ENCODE data around the gene TRMT61A. TPM values are rescaled to one million over a fixed set of nuclear protein-coding genes. Genes with fewer than 3 reads are reported as not detected.
A peak's percentile ranks its signal among the peaks of the same experiment; 100 is the strongest.

Gene TRMT61A
- total RNA-seq, 2 experiments from 2014 or later = 20.6 to 22.1 TPM

GRCh38 chr14:103534576-103535061, 5.6 kb downstream of the TRMT61A start:
- no peak for DNase-seq
- no peaks in the 10 kb centered on the region for H3K9me3 Mint-ChIP-seq
- peaks cover 12% of the 10 kb centered on the region for H3K36me3 Mint-ChIP-seq
- H3K4me1 Mint-ChIP-seq = peaks cover 16% of the 10 kb centered on the region
- H3K27ac Mint-ChIP-seq = no peak overlapping the region
- H3K4me3 Mint-ChIP-seq = no peak overlapping the region
- H3K27me3 Mint-ChIP-seq = no peaks in the 10 kb centered on the region

- no peak for DNase-seq
- no peaks in the 10 kb centered on the region for H3K9me3 Mint-ChIP-seq
- H3K4me3 Mint-ChIP-seq = no peak overlapping the region
- peaks cover 10% of the 10 kb centered on the region for H3K4me1 Mint-ChIP-seq
- H3K27me3 Mint-ChIP-seq = peaks cover 3% of the 10 kb centered on the region
- peaks cover 9% of the 10 kb centered on the region for H3K36me3 Mint-ChIP-seq
- H3K27ac Mint-ChIP-seq = no peak overlapping the region
These were observed 6.3 kb downstream of the TRMT61A start for GRCh38 chr14:103535081-103535890.

- Mint-ChIP-seq H3K27ac (no peak overlapping the region), H3K4me3 (no peak overlapping the region), H3K27me3 (peaks cover 5% of the 10 kb centered on the region), H3K36me3 (peaks cover 4% of the 10 kb centered on the region), H3K9me3 (no peaks in the 10 kb centered on the region), H3K4me1 (peaks cover 3% of the 10 kb centered on the region)
- no peak for DNase-seq
These were observed 7.0 kb downstream of the TRMT61A start for GRCh38 chr14:103535891-103536565.

GRCh38 chr14:103536693-103537092, 7.7 kb downstream of the TRMT61A start:
- H3K27me3 Mint-ChIP-seq = peaks cover 5% of the 10 kb centered on the region
- no peaks in the 10 kb centered on the region for H3K9me3 Mint-ChIP-seq
- H3K4me1 Mint-ChIP-seq = no peaks in the 10 kb centered on the region
- DNase-seq = no peak
- H3K27ac Mint-ChIP-seq = no peak overlapping the region
- peaks cover under 1% of the 10 kb centered on the region for H3K36me3 Mint-ChIP-seq
- no peak overlapping the region for H3K4me3 Mint-ChIP-seq

GRCh38 chr14:103537175-103537990, 8.4 kb downstream of the TRMT61A start:
- no peaks in the 10 kb centered on the region for H3K9me3 Mint-ChIP-seq
- H3K27me3 Mint-ChIP-seq = peaks cover 5% of the 10 kb centered on the region
- no peaks in the 10 kb centered on the region for H3K4me1 Mint-ChIP-seq
- DNase-seq = no peak
- H3K4me3 Mint-ChIP-seq = no peak overlapping the region
- no peak overlapping the region for H3K27ac Mint-ChIP-seq
- H3K36me3 Mint-ChIP-seq = no peaks in the 10 kb centered on the region

GRCh38 chr14:103538291-103539055, 9.5 kb downstream of the TRMT61A start:
- DNase-seq = no peak
- Mint-ChIP-seq H3K4me1 (no peaks in the 10 kb centered on the region), H3K36me3 (no peaks in the 10 kb centered on the region), H3K27me3 (peaks cover 5% of the 10 kb centered on the region), H3K9me3 (no peaks in the 10 kb centered on the region), H3K4me3 (no peak overlapping the region), H3K27ac (no peak overlapping the region)

GRCh38 chr14:103539056-103539825, 10.2 kb downstream of the TRMT61A start:
- peaks cover 5% of the 10 kb centered on the region for H3K27me3 Mint-ChIP-seq
- H3K27ac Mint-ChIP-seq = peak overlapping the region; percentile 62
- no peaks in the 10 kb centered on the region for H3K4me1 Mint-ChIP-seq
- H3K4me3 Mint-ChIP-seq = no peak overlapping the region
- no peak for DNase-seq
- no peaks in the 10 kb centered on the region for H3K9me3 Mint-ChIP-seq
- H3K36me3 Mint-ChIP-seq = no peaks in the 10 kb centered on the region

GRCh38 chr14:103540821-103541708, 12.1 kb downstream of the TRMT61A start:
- Mint-ChIP-seq H3K4me1 (no peaks in the 10 kb centered on the region), H3K27me3 (peaks cover 5% of the 10 kb centered on the region), H3K4me3 (no peak overlapping the region), H3K36me3 (no peaks in the 10 kb centered on the region), H3K9me3 (no peaks in the 10 kb centered on the region), H3K27ac (no peak overlapping the region)
- DNase-seq = no peak

- Mint-ChIP-seq H3K4me1 (no peaks in the 10 kb centered on the region), H3K27me3 (peaks cover 5% of the 10 kb centered on the region), H3K27ac (no peak overlapping the region), H3K4me3 (no peak overlapping the region), H3K36me3 (no peaks in the 10 kb centered on the region), H3K9me3 (no peaks in the 10 kb centered on the region)
- DNase-seq = no peak
These were observed 13.0 kb downstream of the TRMT61A start for GRCh38 chr14:103541709-103542604.

GRCh38 chr14:103542605-103543088, 13.7 kb downstream of the TRMT61A start:
- H3K36me3 Mint-ChIP-seq = no peaks in the 10 kb centered on the region
- DNase-seq = no peak
- H3K4me1 Mint-ChIP-seq = no peaks in the 10 kb centered on the region
- H3K4me3 Mint-ChIP-seq = no peak overlapping the region
- no peaks in the 10 kb centered on the region for H3K9me3 Mint-ChIP-seq
- no peak overlapping the region for H3K27ac Mint-ChIP-seq
- H3K27me3 Mint-ChIP-seq = peaks cover 5% of the 10 kb centered on the region

GRCh38 chr14:103543140-103543539, 14.1 kb downstream of the TRMT61A start:
- Mint-ChIP-seq H3K9me3 (no peaks in the 10 kb centered on the region), H3K4me1 (no peaks in the 10 kb centered on the region), H3K27me3 (peaks cover 5% of the 10 kb centered on the region), H3K4me3 (no peak overlapping the region), H3K27ac (no peak overlapping the region), H3K36me3 (no peaks in the 10 kb centered on the region)
- no peak for DNase-seq

GRCh38 chr14:103543721-103544387, 14.9 kb downstream of the TRMT61A start:
- no peak overlapping the region for H3K4me3 Mint-ChIP-seq
- no peaks in the 10 kb centered on the region for H3K9me3 Mint-ChIP-seq
- H3K27me3 Mint-ChIP-seq = peaks cover 5% of the 10 kb centered on the region
- H3K36me3 Mint-ChIP-seq = no peaks in the 10 kb centered on the region
- H3K4me1 Mint-ChIP-seq = no peaks in the 10 kb centered on the region
- no peak for DNase-seq
- H3K27ac Mint-ChIP-seq = no peak overlapping the region
